ENCODE data around the gene KCNB1. TPM values are rescaled to one million over a fixed set of nuclear protein-coding genes. Genes with fewer than 3 reads are reported as not detected.

KCNB1 gene
- total and polyA plus RNA-seq, 12 donors: 0.64 to 4.2 (median 1.1) TPM

GRCh38 chr20:49339123-49339522 is 143.3 kb downstream of the KCNB1 start:
- no peak for DNase-seq
- no peak for TF ChIP-seq CTCF (IDR thresholded peaks at IDR 0.05)
- no peaks in the 10 kb centered on the region for H3K9me3 ChIP-seq
- peaks cover 0 to 4% (median 0%) of the 10 kb centered on the region in 7 donors for H3K27me3 ChIP-seq
- no peak for ATAC-seq
- WGBS, 2 donors: 74 to 77% methylated on average over 9 of the region's 9 CpGs
- H3K27ac ChIP-seq: no peak overlapping the region
- intact Hi-C loops (cut with DNase I): loop anchor here in 7 of 10 donors (5.0 to 10.0 kb wide), 5 partner anchors 43 to 268 kb away; partner anchors contain the start of gene KCNB1 (in 1 of the 7)
- H3K4me1 ChIP-seq: no peaks in the 10 kb centered on the region
- H3K36me3 ChIP-seq: no peaks in the 10 kb centered on the region
- no peak overlapping the region for H3K4me3 ChIP-seq

GRCh38 chr20:49338061-49338460 is 144.4 kb downstream of the KCNB1 start:
- DNase-seq: no peak
- Histone ChIP-seq H3K4me3 (no peak overlapping the region), H3K9me3 (no peaks in the 10 kb centered on the region), H3K36me3 (no peaks in the 10 kb centered on the region), H3K27ac (no peak overlapping the region), H3K27me3 (peaks cover 0 to 12% (median 8%) of the 10 kb centered on the region in 7 donors), H3K4me1 (no peaks in the 10 kb centered on the region)
- TF ChIP-seq CTCF (IDR thresholded peaks at IDR 0.05): no peak
- ATAC-seq: no peak
- WGBS, 2 donors: 94 to 98% methylated on average over 11 of the region's 11 CpGs
- intact Hi-C loops (cut with DNase I): loop anchor here in 7 of 10 donors (5.0 to 10.0 kb wide), 5 partner anchors 44 to 269 kb away; partner anchors contain the start of gene KCNB1 (in 1 of the 7)

GRCh38 chr20:49337357-49337756 is 145.1 kb downstream of the KCNB1 start:
- DNase-seq (no peak), ATAC-seq (no peak)
- intact Hi-C loops (cut with DNase I): loop anchor here in 7 of 10 donors (5.0 to 10.0 kb wide), 5 partner anchors 45 to 270 kb away; partner anchors contain the start of gene KCNB1 (in 1 of the 7)
- Histone ChIP-seq H3K27ac (no peak overlapping the region), H3K36me3 (no peaks in the 10 kb centered on the region), H3K4me3 (no peak overlapping the region), H3K9me3 (no peaks in the 10 kb centered on the region), H3K27me3 (peaks cover 0 to 18% (median 13%) of the 10 kb centered on the region in 7 donors), H3K4me1 (no peaks in the 10 kb centered on the region)
- WGBS, 2 donors: 65 to 67% methylated on average over 7 of the region's 7 CpGs
- TF ChIP-seq CTCF (IDR thresholded peaks at IDR 0.05): no peak

- peaks cover 0 to 20% (median 14%) of the 10 kb centered on the region in 7 donors for H3K27me3 ChIP-seq
- no peaks in the 10 kb centered on the region for H3K9me3 ChIP-seq
- TF ChIP-seq CTCF (IDR thresholded peaks at IDR 0.05): no peak
- WGBS, 2 donors: 84 to 86% methylated on average over 7 of the region's 7 CpGs
- H3K27ac ChIP-seq: no peak overlapping the region
- no peaks in the 10 kb centered on the region for H3K36me3 ChIP-seq
- DNase-seq (no peak), ATAC-seq (no peak)
- intact Hi-C loops (cut with DNase I): loop anchor here in 7 of 10 donors (5.0 to 10.0 kb wide), 5 partner anchors 46 to 271 kb away; partner anchors contain the start of gene KCNB1 (in 1 of the 7)
- no peaks in the 10 kb centered on the region for H3K4me1 ChIP-seq
- H3K4me3 ChIP-seq: no peak overlapping the region
Observed at GRCh38 chr20:49336786-49337185, 145.7 kb downstream of the KCNB1 start.
